OCI-M2 (cell line): ENCODE measurements around the gene SLC25A46.
"Not testable (repeated sequence)": the region's sequence is repeated elsewhere in the genome, so short reads cannot be mapped to it uniquely, and the experiment has no call there.

ENCODE experiments used
- DNase-seq: peaks from one replicate; lab custom pipeline; 2025; ENCODE audit not compliant: unreplicated experiment; lab: John Stamatoyannopoulos, UW

SLC25A46 gene

GRCh38 chr5:110754181-110754580 is 15.4 kb downstream of the SLC25A46 start:
- DNase-seq: no peak

DNA sequence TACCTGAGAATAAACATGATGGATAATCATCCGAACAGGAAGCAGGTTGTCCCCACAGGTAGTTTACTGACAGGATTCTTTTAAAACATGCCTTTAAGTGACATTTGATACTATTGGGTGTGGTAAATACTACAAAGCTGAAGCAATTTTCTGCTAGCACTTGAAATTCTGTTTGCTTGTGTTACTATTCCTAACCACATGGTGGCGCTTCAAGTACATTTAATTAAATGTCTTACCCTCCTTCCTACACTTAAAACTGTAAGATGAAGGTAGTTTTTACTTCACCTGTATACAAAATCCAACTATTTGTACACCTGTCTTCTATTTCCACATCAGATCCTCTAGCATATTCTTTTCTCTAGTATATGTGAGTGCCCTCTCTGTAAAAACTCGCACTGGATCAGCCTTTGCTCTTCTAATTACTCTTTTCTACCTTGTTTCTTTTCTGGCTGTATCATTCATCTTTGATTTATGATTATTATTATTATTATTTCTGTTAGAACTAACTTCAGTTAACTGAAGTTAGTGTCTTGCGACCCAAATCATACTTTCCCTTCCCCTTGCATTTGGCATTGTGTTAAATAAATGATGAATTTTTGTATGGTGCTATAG is 18.4 kb downstream of the SLC25A46 start:
- DNase-seq: no peak

DNA sequence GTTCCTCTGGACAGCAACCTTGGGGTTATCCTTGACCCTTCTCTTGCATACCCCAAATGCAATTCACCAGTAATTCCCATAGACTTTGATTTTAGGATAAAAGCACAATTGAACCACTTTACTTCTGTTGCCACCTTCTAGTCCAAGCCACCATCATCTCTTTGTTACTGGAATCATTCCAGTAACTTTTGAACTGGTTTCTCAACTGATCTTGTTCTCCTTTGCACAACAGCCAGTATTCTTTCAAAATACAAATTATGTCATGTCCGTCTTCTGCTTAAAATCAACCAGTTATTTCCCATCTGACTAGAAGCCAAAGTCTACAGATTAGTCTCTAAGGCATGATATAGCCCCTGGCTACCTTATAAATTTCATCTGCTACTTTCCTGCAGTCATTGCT is 21.4 kb downstream of the SLC25A46 start:
- no peak for DNase-seq

DNA sequence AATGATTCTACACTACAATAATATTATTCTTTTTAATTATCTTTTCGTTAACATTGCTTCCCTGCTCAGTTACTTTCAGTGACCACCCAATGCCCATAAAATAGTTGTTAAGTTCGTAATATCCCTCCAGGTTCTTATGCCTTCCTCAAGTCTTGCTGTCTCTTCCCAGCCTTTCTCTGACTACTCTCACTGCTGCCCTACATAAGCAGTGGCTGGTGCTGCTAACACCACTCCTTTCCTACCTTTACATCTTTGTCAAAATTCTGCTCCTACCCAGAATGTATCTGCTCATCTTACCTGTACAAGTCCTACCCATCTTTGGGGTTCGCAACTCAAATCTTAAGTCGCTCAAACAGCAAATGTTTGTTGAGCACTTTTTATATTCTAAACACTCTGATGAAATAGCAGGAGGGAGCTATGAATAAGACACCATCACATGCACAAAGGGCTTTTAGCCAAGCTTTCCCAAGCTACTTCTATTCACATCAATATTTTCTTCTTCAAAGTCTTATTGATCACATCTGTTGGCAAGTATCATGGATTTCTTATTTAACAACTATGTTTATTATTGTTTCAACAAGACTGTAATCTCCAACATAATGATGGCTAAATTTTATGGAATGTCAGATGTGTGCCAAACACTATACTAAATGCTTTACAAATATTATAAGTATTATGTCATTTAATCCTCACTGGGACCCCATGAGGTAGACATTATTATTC is 29.5 kb downstream of the SLC25A46 start:
- DNase-seq: no peak

- no peak for DNase-seq
These were observed 30.3 kb downstream of the SLC25A46 start for GRCh38 chr5:110769000-110769681.

- DNase-seq: no peak
These were observed 31.5 kb downstream of the SLC25A46 start for GRCh38 chr5:110770286-110770685.

DNA sequence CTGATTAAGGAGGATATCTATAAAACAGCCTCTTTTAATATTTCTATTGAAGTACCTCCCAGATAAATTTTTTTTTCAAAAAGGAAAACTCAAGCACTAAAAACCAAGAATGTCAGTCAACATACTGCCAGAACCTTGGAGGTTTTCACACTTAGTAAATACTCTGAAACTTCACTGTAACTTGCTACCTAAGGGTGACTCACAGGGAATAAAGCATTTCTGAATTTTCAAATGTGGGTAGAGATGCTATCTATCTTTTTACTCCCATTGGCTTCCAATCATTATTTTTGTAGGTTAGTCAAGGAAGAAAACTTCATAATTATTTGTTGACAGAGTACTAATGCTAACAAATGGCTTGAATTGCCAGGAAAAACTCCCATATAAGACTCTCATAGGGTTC is 46.1 kb downstream of the SLC25A46 start:
- DNase-seq: no peak

DNA sequence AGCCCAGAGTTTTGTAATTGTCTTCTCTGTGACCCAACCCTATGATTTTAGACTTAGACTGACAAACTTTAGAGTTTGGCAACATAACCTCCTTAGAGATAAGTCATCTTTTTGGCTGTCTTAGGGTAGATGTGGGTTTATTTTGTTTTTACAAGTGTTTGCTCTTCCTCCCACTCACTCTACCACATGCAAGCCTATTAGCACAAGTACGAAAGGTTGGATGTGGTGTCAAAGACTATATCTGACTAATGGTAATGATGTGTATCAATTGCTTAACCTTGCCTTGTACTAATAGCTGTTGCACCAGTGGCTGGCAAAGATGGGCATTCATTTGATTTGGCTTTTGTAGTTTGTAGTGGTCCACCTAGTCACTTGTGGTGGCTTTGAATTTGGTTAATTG is 46.5 kb downstream of the SLC25A46 start:
- no peak for DNase-seq

- not testable (repeated sequence) for DNase-seq
These were observed 49.2 kb downstream of the SLC25A46 start for GRCh38 chr5:110788006-110788405.

GRCh38 chr5:110790673-110791072 is 51.9 kb downstream of the SLC25A46 start:
- DNase-seq: no peak

- no peak for DNase-seq
These were observed 64.2 kb downstream of the SLC25A46 start for GRCh38 chr5:110802998-110803397.

DNA sequence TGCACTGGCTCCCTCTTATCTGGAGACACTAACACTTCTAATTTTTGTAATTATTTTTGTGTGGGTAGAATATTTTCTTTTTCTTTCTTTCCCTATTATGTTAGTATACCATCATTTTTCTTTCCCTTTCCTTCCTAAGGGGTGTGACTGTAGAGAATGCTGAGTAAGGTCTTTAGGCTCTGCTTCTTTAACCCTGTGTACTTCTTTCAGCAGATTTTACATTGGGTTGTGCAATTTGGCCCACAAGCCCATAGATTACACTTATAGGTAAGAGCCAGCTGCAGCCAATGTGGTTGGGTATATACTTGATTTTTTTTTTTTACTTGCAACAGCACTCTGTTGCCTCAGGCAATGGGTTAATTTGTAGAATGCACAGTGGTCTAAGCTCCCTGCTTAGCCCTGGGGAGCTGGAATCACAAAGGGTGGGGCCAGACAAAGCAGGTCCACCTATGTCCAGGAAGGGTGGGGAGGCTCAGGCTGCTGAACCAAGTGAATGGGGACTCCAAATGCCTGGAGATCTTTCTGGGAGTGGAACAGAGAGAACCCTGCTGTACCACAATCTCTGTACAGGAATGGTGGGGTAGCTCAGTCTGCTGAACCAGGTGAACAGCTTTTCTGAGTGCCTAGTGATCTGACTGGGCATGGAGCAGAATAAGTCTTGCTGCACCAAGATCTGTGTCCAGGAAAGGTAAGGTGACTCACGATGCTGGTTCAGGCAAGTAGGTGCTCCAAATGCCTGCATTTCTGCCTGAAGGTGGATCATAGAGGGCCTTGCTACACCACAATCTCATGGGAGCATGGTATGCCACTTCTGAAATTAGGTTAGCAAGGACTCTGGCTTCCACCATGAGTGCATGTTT is 64.9 kb downstream of the SLC25A46 start:
- DNase-seq: no peak

DNA sequence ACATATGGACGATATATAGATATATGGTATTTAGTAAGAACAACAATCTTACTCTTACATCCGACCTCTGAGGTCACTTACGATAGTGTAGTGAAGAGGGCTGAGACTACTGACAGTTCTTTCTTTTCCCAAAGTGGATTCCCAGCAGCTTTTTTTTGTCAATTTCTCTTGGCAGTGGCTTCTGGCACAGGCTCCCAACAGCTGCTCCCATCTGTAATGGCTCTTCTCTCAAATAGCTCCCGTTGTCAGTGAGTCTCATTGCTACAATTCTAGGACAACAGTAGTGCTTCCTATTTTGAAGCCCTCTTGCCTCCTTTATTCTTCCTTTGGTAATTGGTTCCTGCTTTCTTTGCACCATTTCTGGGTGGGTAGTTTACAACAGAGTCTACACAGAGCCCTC is 68.4 kb downstream of the SLC25A46 start:
- no peak for DNase-seq

- DNase-seq: no peak
These were observed 70.2 kb downstream of the SLC25A46 start for GRCh38 chr5:110809006-110809405.
